WTC11 (cell line): ENCODE measurements around the gene COX10. TPM values are rescaled to one million over a fixed set of nuclear protein-coding genes. Genes with fewer than 3 reads are reported as not detected.

Experiments
- ATAC-seq: fragments of 200-7000 bp; cut with Tn5 transposase; 2 replicates; pipeline ENCODE4 v1.10.0; 2021; ENCODE audit warnings: mild to moderate bottlenecking, moderate library complexity
- CTCF ChIA-PET: fragments of 300-600 bp; sonication (Branson Sonifier 250); formaldehyde crosslinking; loops from one replicate; lab custom pipeline; 2021; ENCODE audit warnings: antibody characterized with exemption; lab: Charles Lee
- POLR2A ChIA-PET: fragments of 350-600 bp; sonication (Branson Sonifier 250); formaldehyde crosslinking; loops from one replicate; lab custom pipeline; 2021; ENCODE audit warnings: antibody characterized with exemption; lab: Charles Lee
- DNase-seq: peaks from one replicate; pipeline ENCODE4 v3.0.0; 2021; ENCODE audit warnings: low spot score
- H3K27ac Mint-ChIP-seq: 2 replicates; pipeline ENCODE4 v1.8.0; 2021; ENCODE audit warnings: mixed read lengths
- H3K27me3 Mint-ChIP-seq: 2 replicates; pipeline ENCODE4 v1.8.0; 2021; ENCODE audit warnings: low read depth, mild to moderate bottlenecking, moderate library complexity, mixed read lengths
- H3K36me3 Mint-ChIP-seq: 2 replicates; pipeline ENCODE4 v1.8.0; 2021; ENCODE audit warnings: mixed read lengths
- H3K4me1 Mint-ChIP-seq: 2 replicates; pipeline ENCODE4 v1.8.0; 2022; ENCODE audit warnings: mixed read lengths
- H3K4me3 Mint-ChIP-seq: 2 replicates; pipeline ENCODE4 v1.8.0; 2021; ENCODE audit warnings: mild to moderate bottlenecking, moderate library complexity, mixed read lengths
- H3K9me3 Mint-ChIP-seq: 2 replicates; pipeline ENCODE4 v1.8.0; 2021; ENCODE audit warnings: mixed read lengths
- ATF2 ChIP-seq: sonication (generic); formaldehyde crosslinking; IDR thresholded peaks from 2 replicates; pipeline ENCODE4 v1.8.1; 2022; ENCODE audit warnings: low read depth, missing genetic modification reagents, borderline replicate concordance
- ATF6 ChIP-seq: sonication (generic); formaldehyde crosslinking; IDR thresholded peaks from 2 replicates; pipeline ENCODE4 v1.8.1; 2023; ENCODE audit warnings: mild to moderate bottlenecking, missing genetic modification reagents
- CTCF ChIP-seq: fragments of 200-600 bp; IDR thresholded peaks from 2 replicates; pipeline ENCODE4 v1.8.0; 2022; ENCODE audit warnings: antibody characterized with exemption
- FOXK1 ChIP-seq: sonication (generic); formaldehyde crosslinking; IDR thresholded peaks from 2 replicates; pipeline ENCODE4 v1.8.0; 2022; ENCODE audit warnings: mild to moderate bottlenecking, moderate library complexity, missing genetic modification reagents
- GABPB1 ChIP-seq: sonication (generic); formaldehyde crosslinking; IDR thresholded peaks from 2 replicates; pipeline ENCODE4 v1.8.1; 2023; ENCODE audit warnings: mild to moderate bottlenecking, missing genetic modification reagents
- MYBL2 ChIP-seq: sonication (generic); formaldehyde crosslinking; IDR thresholded peaks from 2 replicates; pipeline ENCODE4 v1.8.1; 2023; ENCODE audit warnings: mild to moderate bottlenecking, moderate library complexity, missing genetic modification reagents
- NR3C1 ChIP-seq: sonication (generic); formaldehyde crosslinking; conservative IDR thresholded peaks from 2 replicates; pipeline ENCODE4 v1.8.1; 2023; ENCODE audit warnings: low read depth, mild to moderate bottlenecking, missing genetic modification reagents
- PRRX2 ChIP-seq: fragments of 250-450 bp; sonication (Bioruptor Pico); IDR thresholded peaks from 2 replicates; pipeline ENCODE4 v1.8.0; 2021; ENCODE audit warnings: mild to moderate bottlenecking
- STAT6 ChIP-seq: sonication (generic); formaldehyde crosslinking; conservative IDR thresholded peaks from 2 replicates; pipeline ENCODE4 v1.8.1; 2023; ENCODE audit warnings: mild to moderate bottlenecking, low read depth, missing genetic modification reagents, moderate library complexity
- TEAD4 ChIP-seq: sonication (generic); formaldehyde crosslinking; IDR thresholded peaks from 2 replicates; pipeline ENCODE4 v1.8.0; 2022; ENCODE audit warnings: mild to moderate bottlenecking, missing genetic modification reagents
- USF1 ChIP-seq: sonication (generic); formaldehyde crosslinking; IDR thresholded peaks from 2 replicates; pipeline ENCODE4 v1.8.0; 2022; ENCODE audit warnings: mild to moderate bottlenecking, missing genetic modification reagents
- ZNF232 ChIP-seq: sonication (generic); formaldehyde crosslinking; IDR thresholded peaks from 2 replicates; pipeline ENCODE4 v1.8.0; 2022; ENCODE audit warnings: mild to moderate bottlenecking, missing genetic modification reagents
- ZNF423 ChIP-seq: fragments of 250-450 bp; sonication (Bioruptor Pico); IDR thresholded peaks from 2 replicates; pipeline ENCODE4 v2.1.2; 2022; ENCODE audit warnings: mild to moderate bottlenecking, moderate library complexity
- ZNF512 ChIP-seq: sonication (generic); formaldehyde crosslinking; IDR thresholded peaks from 2 replicates; pipeline ENCODE4 v1.8.1; 2022; ENCODE audit warnings: missing genetic modification reagents, borderline replicate concordance
- total RNA-seq: library from RNA; stranded (reverse); gene quantifications from 3 replicates; pipeline ENCODE4 v1.2.3, GENCODE V29; 2021

Gene COX10
- total RNA-seq, 1 experiment from 2014 or later, result 22.0 TPM

GRCh38 chr17:14207791-14208190, 138.5 kb downstream of the COX10 start:
- CTCF ChIA-PET, result no interaction called here
- Mint-ChIP-seq H3K4me1 (0 out of 2 replicates have a peak, but pooled peaks cover 4% of the 10 kb centered on the region), H3K27ac (no peak overlapping the region), H3K36me3 (peaks cover 34% of the 10 kb centered on the region), H3K4me3 (no peak overlapping the region), H3K27me3 (no peaks in the 10 kb centered on the region), H3K9me3 (peaks cover 18% of the 10 kb centered on the region)
- TF ChIP-seq ATF2 (no peak), ATF6 (no peak), USF1 (no peak), ZNF512 (no peak), NR3C1 (CRISPR knock-in tag) (no peak), PRRX2 (no peak), ZNF232 (CRISPR knock-in tag) (no peak), GABPB1 (no peak), FOXK1 (no peak)
- ATAC-seq (no peak), DNase-seq (no peak)
- POLR2A ChIA-PET, result no interaction called here

GRCh38 chr17:14209215-14209614, 139.9 kb downstream of the COX10 start:
- H3K36me3 Mint-ChIP-seq, result peaks cover 40% of the 10 kb centered on the region
- no peak overlapping the region for H3K4me3 Mint-ChIP-seq
- H3K4me1 Mint-ChIP-seq, result no peaks in the 10 kb centered on the region
- DNase-seq, result no peak
- no peaks in the 10 kb centered on the region for H3K27me3 Mint-ChIP-seq
- ChIA-PET POLR2A (no interaction called here), CTCF (interaction anchor here (0.6 kb wide), 1 partner anchor 89 kb away, joined by 3 read pairs; no protein-coding TSS in a partner anchor)
- no peak for TF ChIP-seq TEAD4
- peak; percentile 98 for TF ChIP-seq GABPB1
- no peak overlapping the region for H3K27ac Mint-ChIP-seq
- H3K9me3 Mint-ChIP-seq, result peaks cover 23% of the 10 kb centered on the region
- ATAC-seq, result no peak

GRCh38 chr17:14211246-14211645, 141.9 kb downstream of the COX10 start:
- no peak overlapping the region for H3K4me3 Mint-ChIP-seq
- no peaks in the 10 kb centered on the region for H3K27me3 Mint-ChIP-seq
- peaks cover 23% of the 10 kb centered on the region for H3K9me3 Mint-ChIP-seq
- H3K27ac Mint-ChIP-seq, result no peak overlapping the region
- ChIA-PET POLR2A (no interaction called here), CTCF (interaction anchor here (0.7 to 1.3 kb wide), 3 partner anchors 90 to 1091 kb away, joined by 3 to 4 read pairs (median 3); no protein-coding TSS in a partner anchor)
- ATAC-seq (peak; percentile 27; the same call in 1 of the 2 replicates), DNase-seq (no peak)
- H3K4me1 Mint-ChIP-seq, result no peaks in the 10 kb centered on the region
- peaks cover 40% of the 10 kb centered on the region for H3K36me3 Mint-ChIP-seq
- TF ChIP-seq MYBL2 (CRISPR knock-in tag) (no peak), ZNF423 (CRISPR knock-in tag) (no peak)

GRCh38 chr17:14211801-14212200, 142.5 kb downstream of the COX10 start:
- H3K36me3 Mint-ChIP-seq, result peaks cover 40% of the 10 kb centered on the region
- TF ChIP-seq STAT6 (CRISPR knock-in tag) (no peak), CTCF (peak; percentile 42; the same call in 1 of the 2 replicates)
- H3K4me1 Mint-ChIP-seq, result no peaks in the 10 kb centered on the region
- no peaks in the 10 kb centered on the region for H3K27me3 Mint-ChIP-seq
- H3K4me3 Mint-ChIP-seq, result no peak overlapping the region
- POLR2A ChIA-PET, result no interaction called here
- DNase-seq, result peak; percentile 63
- CTCF ChIA-PET, result interaction anchor here (0.7 to 1.3 kb wide), 6 partner anchors 12 to 1092 kb away, joined by 3 to 6 read pairs (median 3); no protein-coding TSS in a partner anchor
- no peak overlapping the region for H3K27ac Mint-ChIP-seq
- peaks cover 23% of the 10 kb centered on the region for H3K9me3 Mint-ChIP-seq
- ATAC-seq, result peak; percentile 78
